NT2/D1 (cell line): ENCODE measurements around the gene HSPA1B.
"Not testable (repeated sequence)": the region's sequence is repeated elsewhere in the genome, so short reads cannot be mapped to it uniquely, and the experiment has no call there.

Experiments used
- YY1 ChIP-seq: IDR thresholded peaks from 2 replicates; pipeline ENCODE4 v1.6.1; 2011; ENCODE audit not compliant: insufficient read length, insufficient read depth
- ZNF274 ChIP-seq: IDR thresholded peaks from 2 replicates; pipeline ENCODE4 v1.6.1; 2011; ENCODE audit warnings: mild to moderate bottlenecking, low read depth, low read length

GRCh38 chr6:31817133-31817928 lies 10.2 kb upstream of the HSPA1B start:
- not testable (repeated sequence) for TF ChIP-seq ZNF274, YY1
